Globus pallidus (tissue), 1 donor: ENCODE measurements around the gene TAF1B.
"Not testable (repeated sequence)": the region's sequence is repeated elsewhere in the genome, so short reads cannot be mapped to it uniquely, and the experiment has no call there.

Experiments
- DNase-seq: peaks from one replicate; pipeline ENCODE4 v3.0.0-alpha.2; 2015; ENCODE audit warnings: low spot score

TAF1B gene

DNA sequence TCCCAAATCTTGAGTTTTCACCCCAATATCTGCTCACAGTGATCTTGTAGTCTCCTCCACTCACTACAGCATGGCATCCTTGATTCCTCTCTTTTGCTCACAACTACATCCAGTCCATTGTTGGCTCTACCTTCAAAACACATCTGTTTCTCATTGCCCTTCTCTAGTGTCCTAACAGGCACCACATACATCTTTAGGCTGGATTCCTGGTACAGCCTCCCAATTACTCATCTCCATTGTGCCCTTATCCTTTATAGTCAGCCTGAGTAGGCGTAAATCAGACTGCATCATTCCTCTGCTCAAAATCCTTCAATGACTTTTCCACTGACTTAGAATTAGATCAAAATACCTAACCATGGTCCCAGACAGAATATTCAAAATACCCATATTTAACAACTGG, 10.7 kb upstream of the TAF1B start:
- DNase-seq: no peak

DNA sequence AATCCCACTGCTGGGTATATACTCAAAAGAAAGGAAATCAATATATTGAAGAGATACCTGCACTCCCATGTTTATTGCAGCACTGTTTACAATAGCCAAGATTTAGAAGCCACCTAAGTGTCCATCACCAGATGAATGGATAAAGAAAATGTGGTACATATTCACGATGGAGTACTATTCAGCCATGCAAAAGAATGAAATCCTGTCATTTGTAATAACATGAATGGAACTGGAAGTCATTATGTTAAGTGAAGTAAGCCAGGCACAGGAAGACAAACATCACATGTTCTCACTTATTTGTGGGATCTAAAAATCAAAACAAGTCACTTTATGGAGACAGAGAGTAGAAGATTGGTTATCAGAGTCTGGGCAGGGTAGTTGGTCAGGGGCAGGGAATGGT, 8.2 kb upstream of the TAF1B start:
- DNase-seq: not testable (repeated sequence)

DNA sequence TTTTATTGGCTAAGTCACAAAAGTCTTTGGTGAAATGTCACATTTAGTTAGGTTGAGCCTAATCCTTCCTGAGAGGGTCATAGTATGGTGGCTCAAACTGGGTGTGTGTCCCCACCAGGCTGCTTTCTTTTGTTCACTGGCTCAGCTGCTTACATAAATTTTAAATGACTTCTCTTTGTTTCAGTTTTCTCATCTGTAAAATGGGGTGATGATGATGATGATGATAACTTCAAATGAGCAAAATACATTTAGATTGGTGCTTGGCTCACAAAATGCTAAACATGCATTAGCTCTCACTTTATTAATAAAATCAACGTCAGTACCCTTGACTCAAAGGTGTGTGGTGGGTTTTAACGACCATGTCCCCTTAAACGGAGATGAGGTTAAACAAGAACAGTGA, 7.2 kb upstream of the TAF1B start:
- DNase-seq: no peak

DNA sequence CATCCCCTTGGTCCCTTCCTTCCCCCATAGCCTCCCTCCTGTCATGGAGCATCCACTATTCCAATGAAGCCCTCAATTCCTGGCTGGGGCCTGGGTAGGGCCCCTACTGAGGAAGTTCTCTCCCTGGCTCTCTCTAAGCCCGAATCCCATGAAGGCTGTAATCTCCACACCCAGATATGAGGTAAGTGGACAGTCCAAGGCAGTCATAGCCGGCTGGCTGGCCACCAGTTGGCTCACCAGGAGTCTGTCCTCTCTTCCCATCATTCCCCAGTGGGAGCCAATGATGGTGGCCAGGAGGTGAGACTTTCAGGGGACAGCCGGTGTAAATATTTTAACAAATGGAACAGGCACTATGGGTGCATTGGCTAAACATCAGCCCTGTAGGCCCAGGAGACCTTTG, 6.8 kb upstream of the TAF1B start:
- no peak for DNase-seq

DNA sequence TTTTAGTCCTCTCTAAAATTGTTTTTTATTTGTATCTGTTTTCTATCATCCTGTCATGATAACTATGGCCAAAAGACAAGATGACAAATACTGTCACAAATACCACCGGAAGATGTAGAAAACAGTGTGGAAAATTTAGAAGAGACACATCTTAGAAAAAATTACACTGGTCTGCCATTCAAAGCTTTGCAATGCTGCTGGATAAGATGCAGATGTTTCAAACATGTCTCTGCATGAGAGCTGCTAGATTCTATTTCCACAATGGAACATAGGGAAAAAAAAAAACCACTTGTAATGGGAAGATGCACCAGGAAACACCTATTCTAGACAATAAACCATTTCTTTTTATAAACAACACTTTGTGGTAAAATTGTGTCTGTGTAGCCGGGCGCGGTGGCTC, 5.8 kb upstream of the TAF1B start:
- DNase-seq: no peak

DNA sequence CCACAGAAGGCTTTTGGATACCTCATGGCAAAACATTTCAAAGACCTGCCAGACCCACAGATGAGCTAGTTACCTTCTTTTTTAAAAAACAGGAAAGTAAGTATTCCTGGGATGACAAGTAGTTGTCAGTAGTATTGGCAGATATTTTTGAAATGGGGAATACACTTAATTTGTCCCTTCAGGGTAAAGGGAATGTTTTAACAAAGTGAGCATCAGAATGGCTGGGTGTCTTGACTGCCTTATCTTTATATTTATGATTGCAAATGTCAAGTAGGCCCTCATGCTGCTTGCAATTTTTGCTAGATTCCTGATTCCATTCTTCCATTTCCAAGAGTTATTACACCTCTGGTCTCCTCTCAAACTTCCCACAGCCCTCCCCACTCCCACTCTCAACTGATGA, 4.9 kb upstream of the TAF1B start:
- DNase-seq: no peak

DNA sequence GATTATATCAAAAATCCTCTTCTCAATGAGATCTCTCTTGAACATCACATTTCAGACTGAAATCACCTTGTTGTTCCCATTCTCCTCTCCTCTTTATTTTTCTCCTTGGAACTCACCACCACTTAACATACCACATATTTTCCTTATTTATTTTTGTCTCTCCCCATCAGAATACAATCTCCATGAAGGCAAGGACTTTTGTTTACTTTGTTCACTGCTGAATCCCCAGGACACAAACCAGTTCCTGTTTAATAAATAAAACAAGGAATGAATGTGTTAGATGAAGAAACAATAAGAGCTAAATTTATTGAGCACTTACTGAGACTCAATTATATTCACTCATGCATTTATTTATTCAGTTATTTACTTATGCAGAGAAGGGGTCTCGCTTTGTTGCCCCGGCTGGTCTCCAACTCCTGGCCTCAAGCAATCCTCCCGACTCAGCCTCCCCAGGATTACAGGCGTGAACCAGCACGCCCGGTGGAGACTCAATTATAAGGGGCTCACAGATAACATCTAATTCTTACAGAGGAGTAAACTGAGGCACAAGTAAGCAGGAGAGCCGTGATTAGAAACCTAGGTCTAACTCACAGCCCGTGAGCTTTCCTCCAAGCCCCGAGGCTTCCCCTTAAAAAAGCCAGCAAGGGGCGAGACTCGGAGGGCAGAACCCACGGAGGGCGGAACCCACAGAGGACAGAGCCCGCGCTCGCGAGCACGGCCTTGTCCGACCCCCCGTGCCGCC, 616 bp upstream of the TAF1B start:
- no peak for DNase-seq

DNA sequence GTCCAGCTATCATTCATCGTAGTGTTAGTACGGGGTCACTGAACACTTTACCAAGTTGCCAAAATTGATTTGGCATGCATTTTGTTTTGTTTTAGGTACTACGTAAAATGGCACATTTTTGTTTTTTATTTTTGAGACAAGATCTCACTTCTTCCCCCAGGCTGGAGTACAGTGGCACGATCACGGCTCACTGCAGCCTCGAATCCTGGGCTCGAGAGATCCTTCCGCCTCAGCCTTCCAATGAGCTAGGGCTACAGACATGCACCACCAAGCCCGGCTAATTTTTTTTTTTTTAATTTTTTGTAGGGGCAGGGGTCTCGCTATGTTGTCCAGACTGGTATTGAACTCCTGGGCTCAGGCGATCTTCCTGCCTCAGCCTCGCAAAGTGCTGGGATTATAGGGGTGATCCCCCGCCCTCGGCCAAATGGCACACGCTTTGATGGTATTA, 786 bp downstream of the TAF1B start:
- no peak for DNase-seq

DNA sequence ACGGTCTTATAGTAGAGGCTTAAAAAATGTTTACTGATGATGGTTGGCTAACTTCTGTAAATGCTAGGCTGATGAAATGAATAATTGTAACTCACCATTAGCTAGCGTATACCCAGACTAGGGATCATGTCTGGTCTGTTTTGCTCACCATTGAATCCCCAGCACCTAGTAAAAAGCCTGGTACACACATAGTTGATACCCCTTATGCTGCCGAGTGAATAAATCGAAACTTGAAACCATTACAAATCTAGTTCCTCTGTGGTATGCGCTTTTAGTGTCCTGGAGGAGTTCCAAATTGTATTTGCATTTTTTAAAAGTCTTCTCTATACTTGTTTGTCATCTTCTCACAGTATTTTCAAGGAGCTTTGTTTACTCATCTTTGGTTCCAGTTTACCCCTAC, 1.3 kb downstream of the TAF1B start:
- DNase-seq: no peak

DNA sequence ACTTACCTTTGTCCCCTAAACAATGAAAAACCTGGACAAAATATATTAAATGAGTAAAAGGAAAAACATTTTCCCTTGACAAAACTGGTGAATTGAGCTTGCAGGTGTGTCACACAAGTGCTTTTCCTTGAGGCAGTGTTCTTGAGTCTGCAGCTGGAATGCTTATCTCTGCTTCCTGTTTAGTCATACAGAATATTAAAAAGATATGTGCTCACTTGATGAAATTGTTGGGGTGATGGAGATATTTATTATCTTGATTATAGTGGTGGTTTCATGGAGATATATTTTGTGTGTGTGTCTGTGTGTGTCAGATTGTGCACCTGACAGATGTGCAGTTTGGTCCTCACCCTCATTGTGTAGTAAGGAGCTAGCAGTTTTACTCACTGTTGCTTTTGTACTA, 3.3 kb downstream of the TAF1B start:
- no peak for DNase-seq

DNA sequence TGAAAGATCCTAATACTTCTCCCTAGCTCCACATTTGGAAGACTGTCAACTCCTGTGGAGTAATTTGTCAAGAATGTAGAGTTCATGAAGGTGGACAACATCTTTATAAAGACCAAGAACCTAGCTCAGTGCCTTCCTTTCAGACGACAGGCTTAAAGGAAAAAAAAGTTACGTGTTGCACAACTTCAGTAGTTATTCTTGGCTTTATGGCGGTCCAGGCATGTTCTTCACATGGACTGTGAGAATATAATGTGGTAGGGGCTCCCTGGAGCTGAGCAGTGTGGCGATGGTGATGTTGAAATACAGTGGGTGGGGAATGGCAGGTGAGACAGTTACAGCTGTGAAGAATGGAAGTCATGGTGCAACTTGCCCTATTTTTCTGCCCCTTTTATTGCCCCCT, 3.9 kb downstream of the TAF1B start:
- DNase-seq: no peak

DNA sequence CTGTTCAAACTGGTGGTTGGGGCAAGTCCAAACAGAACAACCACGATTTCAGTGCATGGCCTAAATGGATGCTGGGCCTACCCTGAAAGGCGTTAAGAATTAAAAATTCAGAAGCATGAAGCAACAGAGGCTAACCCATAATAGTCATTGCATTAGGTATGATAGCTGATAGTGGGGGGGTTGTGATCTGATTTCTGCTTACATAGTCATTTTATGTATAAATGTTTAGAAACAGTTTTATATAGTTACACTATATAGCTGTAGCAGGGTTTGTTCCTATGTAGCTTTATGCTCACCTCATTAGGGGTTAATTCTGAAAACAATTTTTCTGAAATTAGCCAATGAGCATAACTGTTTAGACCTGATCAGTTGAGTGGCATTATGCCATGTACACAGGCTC, 9.6 kb downstream of the TAF1B start:
- no peak for DNase-seq

DNA sequence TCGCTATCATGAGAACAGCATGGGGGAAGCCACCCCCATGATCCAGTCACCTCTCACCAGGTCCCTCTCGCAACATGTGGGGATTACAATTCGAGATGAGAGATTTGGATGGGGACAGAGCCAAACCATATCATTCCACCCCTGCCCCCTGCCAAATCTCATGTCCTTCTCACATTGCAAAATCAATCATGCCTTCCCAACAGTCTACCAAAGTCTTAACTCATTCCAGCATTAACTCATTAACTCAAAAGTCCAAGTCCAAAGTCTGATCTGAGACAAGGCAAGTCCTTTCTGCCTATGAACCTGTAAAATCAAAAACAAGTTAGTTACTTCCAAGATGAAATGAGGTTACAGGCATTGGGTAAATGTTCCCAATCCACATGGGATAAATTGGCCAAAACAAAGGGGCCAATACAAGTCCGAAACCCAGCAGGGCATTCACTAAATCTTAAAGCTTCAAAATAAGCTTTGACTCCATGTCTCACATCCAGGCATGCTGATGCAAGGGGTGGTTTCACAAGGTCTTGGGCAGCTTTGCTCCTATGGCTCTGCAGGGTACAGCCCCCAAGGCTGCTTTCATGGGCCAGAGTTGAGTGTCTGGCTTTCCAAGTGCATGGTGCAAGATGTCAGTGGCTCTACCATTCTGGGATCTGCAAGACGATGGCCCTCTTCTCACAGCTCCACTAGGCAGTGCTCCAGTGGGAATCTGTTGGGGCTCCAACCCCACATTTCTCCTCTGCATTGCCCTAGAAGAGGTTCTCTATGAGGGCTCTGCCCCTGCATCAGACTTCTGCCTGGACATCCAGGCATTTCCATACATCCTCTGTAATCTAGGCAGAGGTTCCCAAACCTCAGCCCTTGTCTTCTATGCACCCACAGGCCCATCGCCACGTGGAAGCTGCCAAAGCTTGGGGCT, 14.8 kb downstream of the TAF1B start:
- no peak for DNase-seq

DNA sequence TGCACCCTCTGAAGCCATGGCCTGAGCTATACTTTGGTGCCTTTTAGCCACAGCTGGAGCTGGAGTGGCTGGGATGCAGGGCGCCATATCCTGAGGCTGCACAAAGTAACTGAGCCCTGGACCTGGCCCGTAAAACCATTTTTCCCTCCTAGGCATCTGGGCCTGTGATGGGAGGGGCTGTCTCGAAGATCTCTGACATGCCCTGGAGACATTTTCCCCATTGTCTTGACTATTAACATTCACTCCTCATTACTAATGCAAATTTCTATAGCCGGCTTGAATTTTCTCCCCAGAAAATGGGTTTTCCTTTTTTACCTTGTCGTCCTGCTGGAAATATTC, 15.4 kb downstream of the TAF1B start:
- no peak for DNase-seq

DNA sequence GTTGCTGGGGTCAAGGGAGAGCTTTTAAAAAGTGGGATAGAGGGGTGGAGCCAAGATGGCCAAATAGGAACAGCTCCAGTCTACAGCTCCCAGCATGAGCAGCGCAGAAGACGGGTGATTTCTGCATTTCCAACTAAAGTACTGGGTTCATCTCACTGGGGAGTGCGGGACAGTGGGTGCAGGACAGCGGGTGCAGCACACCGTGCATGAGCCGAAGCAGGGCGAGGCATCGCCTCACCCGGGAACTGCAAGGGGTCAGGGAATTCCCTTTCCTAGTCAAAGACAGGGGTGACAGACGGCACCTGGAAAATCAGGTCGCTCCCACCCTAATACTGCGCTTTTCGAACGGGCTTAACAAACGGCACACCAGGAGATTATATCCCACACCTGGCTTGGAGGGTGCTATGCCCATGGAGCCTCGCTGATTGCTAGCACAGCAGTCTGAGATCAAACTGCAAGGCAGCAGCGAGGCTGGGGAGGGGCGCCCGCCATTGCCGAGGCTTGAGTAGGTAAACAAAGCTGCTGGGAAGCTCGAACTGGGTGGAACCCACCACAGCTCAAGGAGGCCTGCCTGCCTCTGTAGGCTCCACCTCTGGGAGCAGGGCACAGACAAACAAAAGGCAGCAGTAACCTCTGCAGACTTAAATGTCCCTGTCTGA, 17.8 kb downstream of the TAF1B start:
- not testable (repeated sequence) for DNase-seq

DNA sequence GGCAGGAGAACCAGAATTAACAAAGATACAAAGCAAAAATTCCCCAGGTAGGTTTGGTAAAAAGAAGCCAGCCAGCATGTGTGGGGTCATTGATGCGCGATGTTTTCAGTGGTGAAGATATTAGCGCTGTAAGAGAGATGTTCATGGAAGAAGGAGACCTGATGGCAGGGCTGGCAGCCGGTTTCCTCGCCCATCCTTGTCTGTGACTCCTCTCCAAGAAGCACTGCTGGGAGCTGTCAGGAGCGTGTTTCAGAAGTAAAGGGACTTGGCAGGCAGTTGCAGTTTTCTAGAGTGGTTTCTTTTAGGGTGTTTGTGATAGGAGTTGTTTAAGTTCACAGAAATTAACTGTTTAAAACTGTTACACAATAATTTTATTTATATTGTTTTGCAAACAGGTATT, 24.6 kb downstream of the TAF1B start:
- DNase-seq: no peak

DNA sequence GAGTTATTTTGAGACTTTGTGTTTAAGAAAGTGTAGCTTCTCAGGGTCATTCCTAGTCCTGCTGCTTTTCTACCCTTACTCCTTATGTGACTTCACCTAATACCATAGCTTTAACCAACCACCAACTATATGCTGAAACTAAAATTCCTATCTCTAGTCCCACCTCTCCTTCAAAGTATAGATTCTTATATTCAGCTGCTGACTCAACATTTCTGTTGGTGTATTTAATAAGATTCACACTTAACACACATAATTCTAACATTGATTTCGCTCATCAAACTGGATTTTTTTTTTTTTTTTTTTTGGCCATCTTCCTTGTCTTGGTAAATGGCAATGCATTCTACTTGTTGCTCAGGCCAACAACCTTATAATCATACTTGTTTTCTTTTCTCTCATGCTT, 30.1 kb downstream of the TAF1B start:
- DNase-seq: no peak

DNA sequence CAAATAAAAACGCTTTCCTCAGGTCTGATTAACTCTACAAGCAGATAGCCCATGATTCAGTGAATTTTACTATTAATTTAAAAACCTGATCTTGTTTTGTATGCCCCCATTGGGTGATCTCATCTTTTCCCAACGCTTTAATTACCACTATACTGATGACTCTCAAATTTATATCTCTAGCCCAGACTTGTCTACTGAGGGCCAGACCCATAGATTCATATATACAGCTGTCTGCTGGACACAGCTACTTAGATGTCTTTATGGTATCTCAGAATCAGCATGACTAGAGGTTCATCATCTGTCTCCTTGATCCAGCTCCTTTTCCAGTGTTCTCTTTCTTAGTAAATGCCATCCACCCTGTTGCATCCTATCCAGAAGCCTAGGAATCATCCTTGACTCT, 33.8 kb downstream of the TAF1B start:
- no peak for DNase-seq

DNA sequence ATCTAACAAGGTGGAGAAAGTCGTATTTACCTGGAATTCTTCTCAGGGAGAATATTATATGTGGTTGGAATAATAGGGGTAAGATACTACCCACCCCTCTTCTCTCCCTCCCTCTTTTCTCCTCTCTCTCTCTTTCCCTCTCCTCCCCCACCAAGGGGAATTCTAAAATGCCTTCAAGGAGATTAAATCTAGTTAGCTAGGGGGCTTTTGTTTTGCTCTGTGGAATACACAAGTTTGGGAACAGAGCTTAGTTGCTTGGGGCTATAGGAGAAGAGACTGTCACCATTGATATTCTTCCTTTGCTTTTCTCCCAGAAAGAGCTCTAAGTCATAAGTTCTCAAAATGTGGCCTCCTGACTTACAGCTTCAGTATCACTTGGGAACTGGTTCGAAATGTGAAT, 34.5 kb downstream of the TAF1B start:
- no peak for DNase-seq

DNA sequence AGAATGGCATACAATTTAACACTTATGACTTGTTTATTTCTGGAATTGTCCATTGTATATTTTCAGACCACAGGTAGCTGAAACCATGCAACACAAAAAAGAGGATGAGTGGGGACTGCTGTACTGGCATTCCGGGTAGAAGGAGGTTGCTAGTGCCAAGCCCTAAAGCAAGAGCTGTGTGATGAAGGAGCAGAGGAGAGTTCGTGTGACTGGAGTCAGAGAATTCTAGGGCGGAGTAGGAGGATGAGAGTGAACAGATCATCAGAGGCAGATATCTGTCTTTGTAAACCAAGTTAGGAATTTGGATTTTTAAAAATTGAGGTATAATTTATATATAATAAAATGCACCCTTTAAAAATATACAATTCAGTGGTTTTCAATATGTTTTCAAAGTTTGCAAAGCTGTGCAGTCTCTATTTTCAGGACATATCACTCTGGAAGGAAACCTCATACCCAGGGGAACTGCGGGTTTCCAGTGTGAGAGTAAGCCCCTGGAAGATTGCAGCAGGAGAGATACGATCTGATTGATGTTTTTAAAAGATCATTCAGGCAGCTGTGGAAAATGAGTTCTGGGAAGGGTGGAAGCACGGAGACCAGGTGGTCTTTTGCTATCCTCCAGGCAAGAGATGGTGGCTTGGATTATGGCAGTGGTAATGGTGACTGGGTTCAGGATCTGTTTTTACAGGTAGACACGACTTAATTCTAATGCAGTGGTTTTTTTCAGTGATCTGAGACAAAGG, 36.4 kb downstream of the TAF1B start:
- no peak for DNase-seq

DNA sequence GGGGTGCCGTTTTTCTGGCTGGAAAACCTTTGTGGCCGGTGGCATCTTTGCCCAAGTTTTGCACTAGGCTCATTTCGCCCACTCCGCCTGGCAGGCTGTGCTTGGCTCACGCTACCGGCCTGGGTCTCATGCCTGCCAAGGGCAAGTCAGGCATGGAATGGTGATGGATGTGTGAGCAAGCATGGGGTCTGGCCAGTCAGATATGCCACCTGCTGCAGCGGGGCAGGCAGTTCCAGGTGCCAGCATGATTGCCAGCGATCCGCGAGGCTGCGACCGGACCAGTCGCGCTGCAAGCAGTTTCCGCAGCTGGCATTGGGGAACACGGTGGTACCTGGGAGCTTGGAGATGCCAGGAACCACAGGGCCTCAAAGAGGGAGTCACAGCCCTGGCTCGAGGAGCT, 40.6 kb downstream of the TAF1B start:
- DNase-seq: no peak

DNA sequence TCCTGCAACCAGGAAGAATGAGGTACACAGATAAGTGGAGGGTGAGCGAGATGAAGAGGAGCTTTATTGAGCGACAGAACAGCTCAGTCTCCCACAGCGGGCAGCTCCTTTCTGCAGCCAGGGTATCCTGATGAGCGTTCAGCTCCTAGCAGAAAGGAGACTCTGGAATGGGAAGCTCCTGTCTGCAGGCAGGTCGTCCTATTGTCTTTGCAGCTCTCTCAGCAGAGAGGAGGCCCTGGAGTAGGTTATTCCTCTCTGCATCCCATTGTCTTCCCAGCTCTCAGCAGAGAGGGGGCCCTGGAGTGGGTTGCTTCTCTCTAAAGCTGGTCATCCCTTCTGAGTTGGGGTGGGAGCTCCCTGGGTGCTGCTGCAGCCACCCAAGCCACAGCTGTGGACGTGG, 41.2 kb downstream of the TAF1B start:
- DNase-seq: no peak
